Neuronal stem cell (in vitro differentiated cells): ENCODE measurements around the gene KCNJ13.

Experiments used
- DNase-seq: peaks from one replicate; pipeline ENCODE4 v3.0.0-alpha.2; 2013; ENCODE audit warnings: low spot score
- H2AFZ ChIP-seq: one replicate; pipeline ENCODE4 v1.6.1; 2013; ENCODE audit warnings: mild to moderate bottlenecking, low read length, inconsistent platforms
- H2AK5ac ChIP-seq: 2 replicates; pipeline ENCODE4 v1.6.1; 2013; ENCODE audit warnings: low read depth, mild to moderate bottlenecking, inconsistent platforms, low read length, moderate library complexity, mixed read lengths
- H2BK120ac ChIP-seq: 2 replicates; pipeline ENCODE4 v1.6.1; 2013; ENCODE audit warnings: low read depth, mild to moderate bottlenecking, inconsistent platforms, low read length, moderate library complexity, mixed read lengths
- H2BK12ac ChIP-seq: one replicate; pipeline ENCODE4 v1.6.1; 2013; ENCODE audit warnings: low read length, inconsistent platforms
- H2BK15ac ChIP-seq: 2 replicates; pipeline ENCODE4 v1.6.1; 2013; ENCODE audit warnings: mild to moderate bottlenecking, low read length, inconsistent platforms, mixed read lengths
- H2BK5ac ChIP-seq: one replicate; pipeline ENCODE4 v1.6.1; 2013; ENCODE audit warnings: inconsistent platforms, mild to moderate bottlenecking, low read length, moderate library complexity
- H3K14ac ChIP-seq: one replicate; pipeline ENCODE4 v1.6.1; 2013; ENCODE audit warnings: low read length, inconsistent platforms
- H3K18ac ChIP-seq: 2 replicates; pipeline ENCODE4 v1.6.1; 2013; ENCODE audit warnings: low read length, inconsistent platforms
- H3K23ac ChIP-seq: 2 replicates; pipeline ENCODE4 v1.6.1; 2013; ENCODE audit warnings: low read depth, mild to moderate bottlenecking, mixed read lengths, low read length, inconsistent platforms; ENCODE audit not compliant: poor library complexity
- H3K27ac ChIP-seq: replicated peaks from 3 replicates; pipeline ENCODE4 v1.5.1; 2013; ENCODE audit warnings: low read length, inconsistent platforms
- H3K27me3 ChIP-seq, 3 experiments: 2 replicates each; pipeline ENCODE4 v1.6.1; 2013; ENCODE audit warnings: low read length in 3 of 3, mild to moderate bottlenecking in 2 of 3, inconsistent platforms in 1 of 3, low read depth in 1 of 3, mixed read lengths in 1 of 3, moderate library complexity in 1 of 3; ENCODE audit not compliant: control insufficient read depth in 3 of 3, insufficient read depth in 3 of 3
- H3K36me3 ChIP-seq, 2 donors: replicated peaks in 1 of 2; 2 replicates each; pipeline ENCODE4 v1.6.1; 2013; ENCODE audit warnings: low read length in 2 of 2; ENCODE audit not compliant: control insufficient read depth in 2 of 2, insufficient read depth in 2 of 2
- H3K4ac ChIP-seq: 2 replicates; pipeline ENCODE4 v1.6.1; 2013; ENCODE audit warnings: inconsistent platforms, mild to moderate bottlenecking, low read length, moderate library complexity
- H3K4me1 ChIP-seq, 2 donors: 1 replicate in 1 of 2; 2 replicates in 1 of 2; pipeline ENCODE4 v1.6.1; 2013; ENCODE audit warnings: low read length in 2 of 2, low read depth in 1 of 2; ENCODE audit not compliant: control insufficient read depth in 2 of 2, insufficient read depth in 1 of 2
- H3K4me2 ChIP-seq: one replicate; pipeline ENCODE4 v1.6.1; 2013; ENCODE audit warnings: mild to moderate bottlenecking, low read length, inconsistent platforms; ENCODE audit not compliant: insufficient read depth, poor library complexity, severe bottlenecking
- H3K4me3 ChIP-seq, 2 donors: 2 replicates each; pipeline ENCODE4 v1.5.1; 2013; ENCODE audit warnings: low read length in 2 of 2, mild to moderate bottlenecking in 2 of 2, inconsistent platforms in 1 of 2, moderate library complexity in 1 of 2
- H3K79me1 ChIP-seq: one replicate; pipeline ENCODE4 v1.6.1; 2013; ENCODE audit warnings: low read depth, mild to moderate bottlenecking, inconsistent platforms, low read length, moderate library complexity
- H3K9ac ChIP-seq: one replicate; pipeline ENCODE4 v1.6.1; 2013; ENCODE audit warnings: mild to moderate bottlenecking, low read depth, low read length, inconsistent platforms; ENCODE audit not compliant: poor library complexity
- H3K9me3 ChIP-seq, 2 donors: replicated peaks in 1 of 2; 2 replicates each; pipeline versions ENCODE3 to v1.6.1; 2013; ENCODE audit warnings: low read length in 2 of 2, mild to moderate bottlenecking in 2 of 2, inconsistent platforms in 1 of 2, low read depth in 1 of 2, mixed read lengths in 1 of 2, moderate library complexity in 1 of 2; ENCODE audit not compliant: control insufficient read depth in 2 of 2, insufficient read depth in 1 of 2
- H4K8ac ChIP-seq: one replicate; pipeline ENCODE4 v1.6.1; 2013; ENCODE audit warnings: low read depth, mild to moderate bottlenecking, inconsistent platforms, low read length, moderate library complexity
- H4K91ac ChIP-seq: one replicate; pipeline ENCODE4 v1.6.1; 2013; ENCODE audit warnings: low read length, low read depth, mild to moderate bottlenecking, inconsistent platforms; ENCODE audit not compliant: poor library complexity
- WGBS, 2 donors: extraction: QIAGEN DNeasy Blood & Tissue Kit; methylation state at CpG; one replicate each; pipeline ENCODE4 v1.1.7; 2013; ENCODE audit warnings: missing lambda C conversion rate in 2 of 2, mixed read lengths in 1 of 2; ENCODE audit not compliant: insufficient read length in 2 of 2, insufficient replicate concordance in 1 of 2; ENCODE audit errors: extremely low coverage in 2 of 2; 5-methylcytosine and 5-hydroxymethylcytosine counted together

The KCNJ13 gene

DNA sequence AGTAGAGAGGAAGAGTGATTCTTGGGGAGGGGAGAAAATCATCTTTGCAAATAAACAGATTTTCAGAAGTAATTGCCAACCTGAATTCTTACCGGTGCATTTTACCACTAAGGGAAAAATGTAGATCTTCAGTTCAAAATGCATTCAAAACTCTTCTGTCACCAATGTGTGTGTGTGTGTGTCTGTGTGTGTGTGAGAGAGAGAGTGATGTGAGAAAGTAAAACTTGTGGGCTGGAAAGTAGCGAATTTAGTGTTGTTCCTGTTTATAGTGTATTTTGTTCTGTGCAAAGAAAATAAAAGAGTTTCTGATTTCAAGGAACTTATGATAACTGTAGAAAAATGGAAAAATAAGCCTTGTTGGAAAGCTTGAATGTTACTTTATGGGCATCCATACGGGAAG lies 27.0 kb downstream of the KCNJ13 start:
- DNase-seq: no peak

DNA sequence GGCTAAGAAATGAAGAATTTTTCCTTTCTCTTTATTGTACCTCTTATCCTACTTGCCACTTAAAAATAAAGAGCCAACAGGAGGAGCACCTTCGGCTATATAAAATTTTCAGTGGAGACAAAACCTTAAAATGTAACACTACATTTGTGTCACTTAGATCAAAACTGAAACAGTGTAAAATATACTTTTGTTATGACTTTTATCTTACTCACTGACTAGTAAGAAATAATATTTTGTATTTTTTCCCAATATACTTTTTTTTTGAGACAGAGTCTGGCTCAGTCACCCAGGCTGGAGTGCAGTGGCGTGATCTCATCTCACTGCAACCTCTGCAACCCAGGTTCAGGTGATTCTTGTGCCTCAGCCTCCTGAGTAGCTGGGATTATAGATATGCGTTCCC lies 28.3 kb downstream of the KCNJ13 start:
- Histone ChIP-seq H3K79me1 (no peaks in the 10 kb centered on the region), H3K36me3 (peaks cover 7 to 82% of the 10 kb centered on the region in 2 donors)
- no CpG with 5 or more reads among the region's 3 CpGs for WGBS, 2 donors

More for the DNA sequence above, 27.0 kb downstream of the KCNJ13 start:
- Histone ChIP-seq H2BK120ac (no peak overlapping the region), H2BK15ac (no peak overlapping the region), H2AFZ (no peak overlapping the region), H3K79me1 (no peaks in the 10 kb centered on the region), H3K9me3 (no peaks in the 10 kb centered on the region), H3K23ac (no peak overlapping the region), H2BK5ac (no peak overlapping the region), H3K4ac (no peak overlapping the region), H2AK5ac (no peak overlapping the region), H3K4me2 (no peak overlapping the region), H3K18ac (no peak overlapping the region), H4K91ac (no peak overlapping the region), H2BK12ac (no peak overlapping the region), H4K8ac (no peak overlapping the region), H3K36me3 (peaks cover 7 to 83% of the 10 kb centered on the region in 2 donors), H3K4me1 (no peaks in the 10 kb centered on the region), H3K14ac (no peak overlapping the region), H3K9ac (no peak overlapping the region), H3K27ac (no peak overlapping the region), H3K27me3 (no peaks in the 10 kb centered on the region), H3K4me3 (no peak overlapping the region)
- WGBS, 2 donors: no CpG with 5 or more reads among the region's 3 CpGs

GRCh38 chr2:232744963-232745362 lies 31.4 kb downstream of the KCNJ13 start:
- DNase-seq: no peak
- Histone ChIP-seq H3K9me3 (no peaks in the 10 kb centered on the region), H2BK12ac (no peak overlapping the region), H3K9ac (no peak overlapping the region), H2BK5ac (no peak overlapping the region), H4K91ac (no peak overlapping the region), H3K4me3 (no peak overlapping the region), H3K4me2 (no peak overlapping the region), H3K27ac (no peak overlapping the region), H2AFZ (no peak overlapping the region), H3K18ac (no peak overlapping the region), H3K23ac (no peak overlapping the region), H2BK120ac (no peak overlapping the region), H2BK15ac (no peak overlapping the region), H3K36me3 (peaks cover 5 to 59% of the 10 kb centered on the region in 2 donors), H3K79me1 (peaks cover 2% of the 10 kb centered on the region), H3K14ac (no peak overlapping the region), H4K8ac (no peak overlapping the region), H3K27me3 (no peaks in the 10 kb centered on the region), H3K4me1 (no peaks in the 10 kb centered on the region), H2AK5ac (no peak overlapping the region), H3K4ac (no peak overlapping the region)
- WGBS, 2 donors: no CpG with 5 or more reads among the region's 1 CpG

More for the DNA sequence above, 28.3 kb downstream of the KCNJ13 start:
- no peak overlapping the region for H2BK120ac ChIP-seq
- H2AFZ ChIP-seq: no peak overlapping the region
- no peak overlapping the region for H3K27ac ChIP-seq
- H3K23ac ChIP-seq: no peak overlapping the region
- H2BK12ac ChIP-seq: no peak overlapping the region
- H3K4me2 ChIP-seq: no peak overlapping the region
- H2BK15ac ChIP-seq: no peak overlapping the region
- no peak overlapping the region for H2BK5ac ChIP-seq
- no peaks in the 10 kb centered on the region for H3K4me1 ChIP-seq
- no peak overlapping the region for H4K8ac ChIP-seq
- no peak overlapping the region for H3K14ac ChIP-seq
- no peak overlapping the region for H3K18ac ChIP-seq
- no peak overlapping the region for H3K4ac ChIP-seq
- H2AK5ac ChIP-seq: no peak overlapping the region
- no peak overlapping the region for H4K91ac ChIP-seq
- no peaks in the 10 kb centered on the region for H3K9me3 ChIP-seq
- no peak for DNase-seq
- no peaks in the 10 kb centered on the region for H3K27me3 ChIP-seq
- no peak overlapping the region for H3K9ac ChIP-seq
- H3K4me3 ChIP-seq: no peak overlapping the region

DNA sequence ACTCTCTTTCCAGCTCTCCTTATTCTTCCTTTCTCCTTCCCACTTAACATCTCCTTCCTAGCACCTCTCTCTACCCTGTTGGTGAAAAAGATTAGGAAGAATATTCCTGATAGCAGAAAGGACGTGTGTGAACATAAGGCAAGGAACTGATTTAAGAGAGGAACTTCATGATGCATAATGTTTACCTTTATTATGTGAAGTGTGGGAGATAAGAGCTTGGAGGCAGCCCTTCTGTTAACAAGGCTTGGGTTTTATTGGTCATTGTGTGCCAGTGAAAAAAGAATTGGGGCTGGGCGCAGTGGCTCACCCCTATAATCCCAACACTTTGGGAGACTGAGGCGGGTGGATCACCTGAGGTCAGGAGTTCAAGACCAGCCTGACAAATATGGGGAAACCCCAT lies 34.4 kb downstream of the KCNJ13 start:
- no peaks in the 10 kb centered on the region for H3K9me3 ChIP-seq
- no CpG with 5 or more reads among the region's 3 CpGs for WGBS, 2 donors
- no peak overlapping the region for H2BK5ac ChIP-seq
- no peak overlapping the region for H2AK5ac ChIP-seq
- H2BK120ac ChIP-seq: no peak overlapping the region
- no peak overlapping the region for H3K4ac ChIP-seq
- no peak overlapping the region for H3K14ac ChIP-seq
- H3K4me2 ChIP-seq: no peak overlapping the region
- no peak for DNase-seq
- H3K27ac ChIP-seq: no peak overlapping the region
- H3K18ac ChIP-seq: no peak overlapping the region
- peaks cover 2% of the 10 kb centered on the region for H3K79me1 ChIP-seq
- peaks cover 2 to 53% of the 10 kb centered on the region in 2 donors for H3K36me3 ChIP-seq
- no peaks in the 10 kb centered on the region for H3K4me1 ChIP-seq
- H3K27me3 ChIP-seq: no peaks in the 10 kb centered on the region
- no peak overlapping the region for H2AFZ ChIP-seq
- H2BK15ac ChIP-seq: no peak overlapping the region
- H3K4me3 ChIP-seq: no peak overlapping the region
- no peak overlapping the region for H2BK12ac ChIP-seq
- no peak overlapping the region for H3K9ac ChIP-seq
- H4K91ac ChIP-seq: no peak overlapping the region
- H4K8ac ChIP-seq: no peak overlapping the region
- no peak overlapping the region for H3K23ac ChIP-seq
